ENCODE results near the gene TMC4. TPM values are rescaled to one million over a fixed set of nuclear protein-coding genes. Genes with fewer than 3 reads are reported as not detected.

The TMC4 gene
- total and polyA plus RNA-seq, 2 experiments from 2014 or later, result 0.18 TPM; not detected in 1

- no peak overlapping the region for H3K27ac ChIP-seq
- no peak overlapping the region for H3K9ac ChIP-seq
- 80 to 83% methylated on average over 12 of the region's 12 CpGs for whole genome bisulfite sequencing, 2 experiments (ENCODE audit: low coverage in 1 of 2, low lambda C conversion rate in 2 of 2, missing lambda C conversion rate in 2 of 2)
- H4K20me1 ChIP-seq (ENCODE audit: insufficient read depth), result peaks cover 11% of the 10 kb centered on the region; the same call in 1 of the 2 replicates
- H2AFZ ChIP-seq, result no peak overlapping the region
- TF ChIP-seq EZH2phosphoT487 (IDR thresholded peaks at IDR 0.05; ENCODE audit: insufficient read depth, low read depth) (no peak), EZH2 (IDR thresholded peaks at IDR 0.05; ENCODE audit: insufficient read depth, poor library complexity, severe bottlenecking) (no peak)
- H3K36me3 ChIP-seq (ENCODE audit: low read depth), result peaks cover 14% of the 10 kb centered on the region; the same call in 1 of the 2 replicates
- peaks cover 11% of the 10 kb centered on the region for H3K4me1 ChIP-seq (ENCODE audit: insufficient read depth)
- no peak for DNase-seq
- H3K9me3 ChIP-seq (ENCODE audit: low read depth), result no peaks in the 10 kb centered on the region
- no peaks in the 10 kb centered on the region for H3K9me2 ChIP-seq (ENCODE audit: insufficient read depth)
- H3K27me3 ChIP-seq (replicated peaks; ENCODE audit: insufficient read depth), result no peaks in the 10 kb centered on the region
- in situ Hi-C loops (cut with MboI), result no loop called here
- H3K79me2 ChIP-seq (ENCODE audit: insufficient read depth), result peaks cover 62% of the 10 kb centered on the region
- H3K4me2 ChIP-seq (ENCODE audit: unreplicated experiment), result no peak overlapping the region
- H3K4me3 ChIP-seq, result no peak overlapping the region
- peaks cover 31% of the 10 kb centered on the region for H3F3A ChIP-seq (ENCODE audit: insufficient read depth)
These were observed 38.3 kb upstream of the TMC4 start for GRCh38 chr19:54211235-54211634.

DNA sequence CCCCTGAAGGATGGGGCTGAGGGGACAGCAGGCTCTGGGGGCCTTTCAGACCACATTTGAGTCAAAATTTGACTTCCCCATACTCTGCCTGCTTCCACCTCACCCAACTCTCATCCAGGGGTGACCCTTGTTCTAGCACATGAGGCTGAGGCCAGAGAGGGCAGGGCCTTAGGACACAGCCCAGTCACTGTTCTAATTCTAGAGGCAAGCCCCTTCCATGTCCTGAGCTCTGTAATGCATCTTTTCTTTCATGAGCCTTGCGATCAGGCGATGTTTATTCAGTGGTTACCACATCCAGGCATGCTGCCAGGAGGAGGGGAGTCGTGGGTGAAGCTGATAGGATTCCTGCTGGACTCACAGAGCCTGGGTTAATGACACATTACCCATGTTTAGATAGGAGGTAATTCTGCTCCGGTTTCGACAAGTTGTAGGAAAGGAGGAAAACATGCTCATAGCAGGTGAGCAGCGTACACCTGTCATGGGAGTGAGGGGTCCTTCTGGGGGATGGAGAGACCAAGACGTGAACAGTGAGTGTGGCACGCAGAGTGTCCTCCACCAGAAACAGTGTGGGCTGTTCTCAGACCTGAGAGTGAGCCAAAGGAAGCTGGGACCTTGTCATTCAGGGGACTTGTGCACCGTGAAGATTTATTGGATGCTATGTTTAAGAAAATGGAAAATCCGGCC is 37.0 kb upstream of the TMC4 start:
- peaks cover 35% of the 10 kb centered on the region for H3F3A ChIP-seq (ENCODE audit: insufficient read depth)
- no peaks in the 10 kb centered on the region for H3K9me2 ChIP-seq (ENCODE audit: insufficient read depth)
- peak; percentile 96 for DNase-seq
- H3K27ac ChIP-seq, result peak overlapping the region; percentile 70
- H3K36me3 ChIP-seq (ENCODE audit: low read depth), result peaks cover 15% of the 10 kb centered on the region
- H3K4me3 ChIP-seq, result no peak overlapping the region
- in situ Hi-C loops (cut with MboI), result no loop called here
- H4K20me1 ChIP-seq (ENCODE audit: insufficient read depth), result peaks cover 12% of the 10 kb centered on the region; the same call in 1 of the 2 replicates
- peaks cover 75% of the 10 kb centered on the region for H3K79me2 ChIP-seq (ENCODE audit: insufficient read depth)
- H3K9ac ChIP-seq, result peak overlapping the region; percentile 60
- no peak overlapping the region for H2AFZ ChIP-seq
- no peaks in the 10 kb centered on the region for H3K9me3 ChIP-seq (ENCODE audit: low read depth)
- peaks cover 12% of the 10 kb centered on the region for H3K4me1 ChIP-seq (ENCODE audit: insufficient read depth)
- H3K27me3 ChIP-seq (replicated peaks; ENCODE audit: insufficient read depth), result no peaks in the 10 kb centered on the region
- TF ChIP-seq EZH2 (IDR thresholded peaks at IDR 0.05; ENCODE audit: insufficient read depth, poor library complexity, severe bottlenecking) (no peak), EZH2phosphoT487 (IDR thresholded peaks at IDR 0.05; ENCODE audit: insufficient read depth, low read depth) (no peak)
- 45 to 47% methylated on average over 10 of the region's 10 CpGs for WGBS, 2 experiments (ENCODE audit: low coverage in 1 of 2, low lambda C conversion rate in 2 of 2, missing lambda C conversion rate in 2 of 2)
- peak overlapping the region; percentile 7 for H3K4me2 ChIP-seq (ENCODE audit: unreplicated experiment)

DNA sequence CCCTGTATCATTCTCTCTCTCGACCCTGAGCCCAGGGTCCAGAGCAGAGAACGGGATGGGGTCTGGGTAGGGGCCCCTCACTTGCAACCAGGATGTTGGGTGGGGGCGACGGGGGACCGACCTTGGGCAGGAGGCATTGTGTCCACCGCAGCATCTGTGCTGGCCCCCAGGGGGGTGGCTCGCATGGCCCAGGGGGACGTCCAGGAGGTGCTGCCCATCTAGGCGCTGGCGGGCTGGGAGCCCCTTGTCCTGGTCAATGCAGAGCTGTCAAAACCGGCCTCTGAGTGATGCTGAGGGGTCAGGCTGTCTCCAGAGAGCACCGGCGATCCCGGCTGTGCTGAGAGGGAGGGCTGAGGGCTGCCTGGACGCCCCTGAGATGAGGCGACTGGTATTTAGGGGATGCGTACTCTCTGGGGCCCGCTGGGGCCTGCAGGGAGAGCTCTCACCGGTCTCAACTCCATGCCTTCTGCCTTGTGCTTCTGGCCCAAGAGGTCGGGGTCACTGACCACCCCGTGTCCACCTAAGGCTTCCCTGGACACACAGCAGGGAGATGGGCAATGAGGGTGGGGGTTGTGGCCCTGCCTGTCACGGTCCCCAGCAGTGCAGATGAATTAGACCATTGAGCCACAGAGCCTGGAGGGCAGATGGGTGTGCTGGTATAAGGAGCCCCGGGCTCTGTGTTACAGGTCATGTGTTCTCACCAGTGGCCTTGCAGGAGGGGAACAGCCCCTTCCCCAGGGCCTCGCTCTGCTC is 36.3 kb upstream of the TMC4 start:
- no peak for DNase-seq
- in situ Hi-C loops (cut with MboI), result no loop called here
- peaks cover 18% of the 10 kb centered on the region for H3K4me1 ChIP-seq (ENCODE audit: insufficient read depth)
- no peak overlapping the region for H2AFZ ChIP-seq
- TF ChIP-seq EZH2 (IDR thresholded peaks at IDR 0.05; ENCODE audit: insufficient read depth, poor library complexity, severe bottlenecking), result no peak
- no peak for TF ChIP-seq EZH2phosphoT487 (IDR thresholded peaks at IDR 0.05; ENCODE audit: insufficient read depth, low read depth)
- WGBS, 2 experiments (ENCODE audit: low coverage in 1 of 2, low lambda C conversion rate in 2 of 2, missing lambda C conversion rate in 2 of 2), result 53 to 57% methylated on average over 18 to 22 of the region's 24 CpGs
- H3K27me3 ChIP-seq (replicated peaks; ENCODE audit: insufficient read depth), result no peaks in the 10 kb centered on the region
- H3F3A ChIP-seq (ENCODE audit: insufficient read depth), result peaks cover 42% of the 10 kb centered on the region
- H3K36me3 ChIP-seq (ENCODE audit: low read depth), result peaks cover 23% of the 10 kb centered on the region
- no peaks in the 10 kb centered on the region for H3K9me2 ChIP-seq (ENCODE audit: insufficient read depth)
- peak overlapping the region; percentile 60 for H3K9ac ChIP-seq
- peak overlapping the region; percentile 7 for H3K4me2 ChIP-seq (ENCODE audit: unreplicated experiment)
- peak overlapping the region; percentile 70 for H3K27ac ChIP-seq
- H3K79me2 ChIP-seq (ENCODE audit: insufficient read depth), result peaks cover 82% of the 10 kb centered on the region
- H3K9me3 ChIP-seq (ENCODE audit: low read depth), result no peaks in the 10 kb centered on the region
- H3K4me3 ChIP-seq, result no peak overlapping the region
- peaks cover 19% of the 10 kb centered on the region; the same call in 1 of the 2 replicates for H4K20me1 ChIP-seq (ENCODE audit: insufficient read depth)

DNA sequence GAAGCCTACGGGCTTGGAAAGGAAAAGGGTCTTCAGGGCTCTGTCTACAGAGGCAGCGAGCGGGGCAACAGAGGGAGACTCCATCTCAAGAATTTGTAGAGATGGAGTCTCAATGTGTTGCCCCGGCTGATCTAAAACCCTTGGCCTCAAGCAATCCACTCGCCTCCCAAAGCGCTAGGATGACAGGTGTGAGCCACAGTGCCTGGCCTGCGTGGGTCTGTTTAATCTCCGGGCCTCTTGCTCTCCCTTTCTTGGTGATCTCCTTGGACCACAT is 35.8 kb upstream of the TMC4 start:
- Histone ChIP-seq H3K4me3 (no peak overlapping the region), H3K9ac (peak overlapping the region; percentile 25; the same call in 1 of the 2 replicates), H3K79me2 (ENCODE audit: insufficient read depth) (peaks cover 87% of the 10 kb centered on the region), H3K9me3 (ENCODE audit: low read depth) (no peaks in the 10 kb centered on the region), H2AFZ (no peak overlapping the region), H3K4me1 (ENCODE audit: insufficient read depth) (peaks cover 18% of the 10 kb centered on the region), H3K36me3 (ENCODE audit: low read depth) (peaks cover 25% of the 10 kb centered on the region), H3K27me3 (replicated peaks; ENCODE audit: insufficient read depth) (no peaks in the 10 kb centered on the region), H3F3A (ENCODE audit: insufficient read depth) (peaks cover 43% of the 10 kb centered on the region), H3K27ac (0 out of 2 replicates have a peak overlapping the region, but pooled peaks have one; percentile 70), H4K20me1 (ENCODE audit: insufficient read depth) (peaks cover 19% of the 10 kb centered on the region; the same call in 1 of the 2 replicates), H3K9me2 (ENCODE audit: insufficient read depth) (no peaks in the 10 kb centered on the region), H3K4me2 (ENCODE audit: unreplicated experiment) (no peak overlapping the region)
- no peak for TF ChIP-seq EZH2 (IDR thresholded peaks at IDR 0.05; ENCODE audit: insufficient read depth, poor library complexity, severe bottlenecking)
- no peak for TF ChIP-seq EZH2phosphoT487 (IDR thresholded peaks at IDR 0.05; ENCODE audit: insufficient read depth, low read depth)
- in situ Hi-C loops (cut with MboI), result no loop called here
- no peak for DNase-seq
- WGBS, 2 experiments (ENCODE audit: low coverage in 1 of 2, low lambda C conversion rate in 2 of 2, missing lambda C conversion rate in 2 of 2), result 78 to 82% methylated on average over 8 of the region's 8 CpGs
